ENCODE measurements around the gene TEP1. TPM values are rescaled to one million over a fixed set of nuclear protein-coding genes. Genes with fewer than 3 reads are reported as not detected.

The TEP1 gene
- polyA plus RNA-seq, 1 donor from 2014 or later: 5.2 TPM

- no peaks in the 10 kb centered on the region for H3K27me3 ChIP-seq (ENCODE audit: insufficient read depth, low read depth, low read length)
- H3K9me2 ChIP-seq (ENCODE audit: insufficient read depth, low read length): no peaks in the 10 kb centered on the region
- H3K4me2 ChIP-seq (ENCODE audit: low read length): no peak within 1 kb of the TSS
- no peak within 1 kb of the TSS for H3K27ac ChIP-seq (ENCODE audit: low read length)
- H3K4me3 ChIP-seq (ENCODE audit: low read length): no peak within 1 kb of the TSS
- TF ChIP-seq RAD21 (conservative IDR thresholded peaks at IDR 0.05): no peak
- TF ChIP-seq MXI1 (conservative IDR thresholded peaks at IDR 0.05; ENCODE audit: poor library complexity, severe bottlenecking): no peak
- no peak for TF ChIP-seq POLR2AphosphoS5 (IDR thresholded peaks at IDR 0.05)
- no peak for TF ChIP-seq CTCF (IDR thresholded peaks at IDR 0.05; ENCODE audit: poor library complexity, severe bottlenecking)
- H4K20me1 ChIP-seq (ENCODE audit: insufficient read depth): no peaks in the 10 kb centered on the region
- H3K9me3 ChIP-seq (ENCODE audit: low read length): no peaks in the 10 kb centered on the region
- no peaks in the 10 kb centered on the region for H3F3A ChIP-seq (ENCODE audit: insufficient read depth, low read length, poor library complexity, severe bottlenecking)
- H3K36me3 ChIP-seq (ENCODE audit: insufficient read depth, low read length): no peaks in the 10 kb centered on the region
- no peak within 1 kb of the TSS for H3K9ac ChIP-seq (ENCODE audit: low read length)
- no peaks in the 10 kb centered on the region for H3K79me2 ChIP-seq (replicated peaks; ENCODE audit: insufficient read depth, low read length)
- H2AFZ ChIP-seq (ENCODE audit: low read depth, low read length): no peak within 1 kb of the TSS
These were observed 22.5 kb upstream of the TEP1 start, which contains the start of gene KLHL33 for GRCh38 chr14:20435582-20436362. Gene KLHL33 (minus strand): TSS chr14:20436166. CDS start chr14:20435811, 355 bp downstream.

GRCh38 chr14:20434701-20435581 is 21.6 kb upstream of the TEP1 start:
- Histone ChIP-seq H4K20me1 (ENCODE audit: insufficient read depth) (no peaks in the 10 kb centered on the region), H3K79me2 (replicated peaks; ENCODE audit: insufficient read depth, low read length) (no peaks in the 10 kb centered on the region), H3F3A (ENCODE audit: insufficient read depth, low read length, poor library complexity, severe bottlenecking) (no peaks in the 10 kb centered on the region), H3K9me3 (ENCODE audit: low read length) (no peaks in the 10 kb centered on the region), H3K4me2 (ENCODE audit: low read length) (no peak overlapping the region), H3K27ac (ENCODE audit: low read length) (no peak overlapping the region), H3K4me3 (ENCODE audit: low read length) (no peak overlapping the region), H3K36me3 (ENCODE audit: insufficient read depth, low read length) (no peaks in the 10 kb centered on the region), H3K9ac (ENCODE audit: low read length) (no peak overlapping the region), H2AFZ (ENCODE audit: low read depth, low read length) (no peak overlapping the region), H3K9me2 (ENCODE audit: insufficient read depth, low read length) (no peaks in the 10 kb centered on the region), H3K27me3 (ENCODE audit: insufficient read depth, low read depth, low read length) (no peaks in the 10 kb centered on the region)
- TF ChIP-seq POLR2AphosphoS5 (IDR thresholded peaks at IDR 0.05) (no peak), TAF1 (IDR thresholded peaks at IDR 0.05; ENCODE audit: low read depth) (no peak), REST (IDR thresholded peaks at IDR 0.05; ENCODE audit: borderline replicate concordance) (no peak), CTCF (IDR thresholded peaks at IDR 0.05; ENCODE audit: poor library complexity, severe bottlenecking) (no peak), RAD21 (conservative IDR thresholded peaks at IDR 0.05) (no peak), EP300 (conservative IDR thresholded peaks at IDR 0.05; ENCODE audit: poor library complexity, severe bottlenecking) (no peak), SMC3 (conservative IDR thresholded peaks at IDR 0.05; ENCODE audit: poor library complexity) (no peak), MXI1 (conservative IDR thresholded peaks at IDR 0.05; ENCODE audit: poor library complexity, severe bottlenecking) (no peak), EZH2 (IDR thresholded peaks at IDR 0.05; ENCODE audit: borderline replicate concordance, insufficient read depth, low read length, poor library complexity, severe bottlenecking) (no peak)

Measured in neural cell (in vitro differentiated cells).